Measurements from ENCODE around the gene EIF4E2.

- TF ChIP-seq CTCF (IDR thresholded peaks at IDR 0.05; ENCODE audit: low read depth, low read length) (no peak), POLR2A (IDR thresholded peaks at IDR 0.05; ENCODE audit: extremely low read depth, insufficient read length) (no peak), MAX (IDR thresholded peaks at IDR 0.05; ENCODE audit: low read depth, low read length) (no peak), MYC (IDR thresholded peaks at IDR 0.05; ENCODE audit: low read depth, low read length) (no peak)
Observed at GRCh38 chr2:232538671-232539070, 11.8 kb upstream of the EIF4E2 start.

Data from NB4 (cell line).